NOMO-1 treated with DMSO at 0.1 percent for 48 hours (cell line): Measurements from ENCODE around the gene STEAP3.

Experiments
- DNase-seq: peaks from one replicate; lab custom pipeline; 2025; ENCODE audit not compliant: unreplicated experiment; lab: John Stamatoyannopoulos, UW

Gene STEAP3

DNA sequence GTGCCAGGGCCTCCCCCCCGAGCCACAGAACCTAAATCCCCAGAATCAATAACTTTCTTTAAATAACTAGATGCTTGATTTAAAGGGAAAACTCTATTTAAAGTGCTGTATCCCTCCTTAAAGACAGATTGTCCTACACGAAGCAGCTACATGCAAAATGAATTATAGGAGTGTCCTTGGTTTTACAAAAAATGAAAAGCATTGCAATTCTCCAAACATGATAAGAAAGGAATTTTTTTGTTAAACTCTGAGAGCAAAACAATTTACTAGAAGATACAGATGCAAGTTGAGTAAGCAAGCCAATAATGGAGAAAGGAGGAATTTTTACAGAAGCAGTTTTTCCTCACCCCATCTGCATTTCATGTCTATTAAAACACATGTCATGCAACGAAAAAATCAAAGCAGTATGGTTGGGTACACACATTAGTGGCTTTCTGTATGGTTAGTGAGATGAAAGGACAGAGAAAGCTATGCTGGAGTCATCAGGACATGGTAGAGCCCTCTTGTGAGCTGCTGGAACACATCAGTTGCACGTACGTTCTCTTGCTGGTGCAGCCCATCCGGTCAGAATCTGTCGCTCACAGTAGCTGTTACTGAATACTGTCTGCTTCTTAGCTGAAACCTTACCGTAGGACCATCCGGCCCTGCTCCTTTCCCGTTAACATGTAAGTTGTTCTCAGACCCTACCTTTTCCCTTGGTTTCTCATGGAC lies 25.9 kb upstream of the STEAP3 start:
- DNase-seq, result no peak

GRCh38 chr2:119198240-119198840 lies 25.3 kb upstream of the STEAP3 start:
- DNase-seq, result no peak

- DNase-seq, result no peak
Measured at GRCh38 chr2:119201815-119202214, 21.8 kb upstream of the STEAP3 start.

GRCh38 chr2:119202610-119203310 lies 20.9 kb upstream of the STEAP3 start:
- no peak for DNase-seq

- no peak for DNase-seq
Measured at GRCh38 chr2:119204525-119204924, 19.1 kb upstream of the STEAP3 start.

GRCh38 chr2:119205001-119205706 lies 18.5 kb upstream of the STEAP3 start:
- DNase-seq, result no peak

GRCh38 chr2:119206201-119206600 lies 17.4 kb upstream of the STEAP3 start:
- no peak for DNase-seq

DNA sequence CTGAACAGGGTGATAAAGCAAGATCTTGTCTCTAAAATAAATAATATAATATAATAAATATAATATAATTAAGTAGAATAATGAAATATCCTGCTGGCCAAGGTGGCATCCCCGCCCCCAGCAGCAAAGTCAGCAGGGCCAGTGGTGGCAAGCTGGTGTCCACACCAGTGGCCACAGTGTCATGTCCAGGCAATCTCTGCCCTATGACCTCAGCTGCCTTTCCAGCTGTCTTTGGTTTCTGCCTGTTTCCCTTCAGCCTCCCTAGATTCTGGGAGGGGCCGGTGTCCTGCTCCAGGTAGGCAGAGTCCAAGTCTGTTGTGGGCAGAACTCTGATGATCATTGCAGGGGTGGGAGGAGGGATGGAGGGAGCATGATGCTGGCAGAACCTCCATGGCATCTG lies 16.2 kb upstream of the STEAP3 start:
- DNase-seq, result no peak

GRCh38 chr2:119208791-119209203 lies 14.8 kb upstream of the STEAP3 start:
- no peak for DNase-seq

GRCh38 chr2:119212139-119212800 lies 11.4 kb upstream of the STEAP3 start:
- DNase-seq, result no peak

DNA sequence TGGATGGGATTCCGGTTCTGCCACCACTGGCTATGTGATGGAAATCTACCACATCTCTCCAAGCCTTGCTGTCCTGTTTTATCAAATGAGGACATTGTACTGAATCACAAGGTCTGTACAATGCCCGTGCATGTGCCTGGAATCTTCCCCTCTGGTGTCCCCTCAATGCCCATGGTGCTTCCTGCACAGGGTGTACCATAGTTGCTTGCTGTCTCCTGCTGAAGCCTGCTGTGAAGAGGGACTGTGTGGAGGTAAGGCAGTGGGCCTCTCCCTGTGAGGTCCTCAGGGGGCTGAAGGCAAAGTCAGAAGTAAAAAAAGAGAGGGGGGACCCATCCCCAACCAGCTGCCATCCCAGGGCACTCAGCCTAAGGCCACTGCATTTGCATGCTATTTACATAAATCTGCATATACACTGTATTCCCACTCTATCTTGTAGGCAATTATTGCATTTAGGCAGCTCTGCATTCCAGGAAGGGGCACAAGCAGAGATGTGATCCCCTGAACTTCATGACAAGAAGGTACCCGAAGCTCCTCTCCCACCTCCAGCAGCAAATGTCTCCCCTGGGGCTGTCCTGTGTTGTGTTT lies 9.1 kb upstream of the STEAP3 start:
- no peak for DNase-seq

DNA sequence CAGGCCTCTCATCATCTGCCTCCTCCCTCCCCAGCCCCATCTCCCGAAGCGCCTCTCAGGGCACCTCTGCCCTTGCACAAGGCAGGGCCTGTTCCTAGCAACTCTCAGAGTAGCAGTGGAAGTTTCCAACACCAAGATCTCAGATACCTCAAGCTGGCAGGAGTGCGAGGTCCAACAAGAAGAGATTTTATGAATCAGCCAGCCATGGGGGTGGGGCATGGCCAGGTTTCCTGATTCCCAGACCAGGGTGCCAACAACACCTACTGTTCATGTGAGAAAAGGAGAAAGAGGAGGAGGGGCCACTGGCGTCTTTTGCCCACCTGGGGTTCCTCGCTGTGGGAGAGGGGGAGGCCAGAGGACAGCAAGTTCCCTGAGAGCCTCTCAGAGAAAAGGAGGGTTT lies 6.6 kb upstream of the STEAP3 start:
- no peak for DNase-seq

DNA sequence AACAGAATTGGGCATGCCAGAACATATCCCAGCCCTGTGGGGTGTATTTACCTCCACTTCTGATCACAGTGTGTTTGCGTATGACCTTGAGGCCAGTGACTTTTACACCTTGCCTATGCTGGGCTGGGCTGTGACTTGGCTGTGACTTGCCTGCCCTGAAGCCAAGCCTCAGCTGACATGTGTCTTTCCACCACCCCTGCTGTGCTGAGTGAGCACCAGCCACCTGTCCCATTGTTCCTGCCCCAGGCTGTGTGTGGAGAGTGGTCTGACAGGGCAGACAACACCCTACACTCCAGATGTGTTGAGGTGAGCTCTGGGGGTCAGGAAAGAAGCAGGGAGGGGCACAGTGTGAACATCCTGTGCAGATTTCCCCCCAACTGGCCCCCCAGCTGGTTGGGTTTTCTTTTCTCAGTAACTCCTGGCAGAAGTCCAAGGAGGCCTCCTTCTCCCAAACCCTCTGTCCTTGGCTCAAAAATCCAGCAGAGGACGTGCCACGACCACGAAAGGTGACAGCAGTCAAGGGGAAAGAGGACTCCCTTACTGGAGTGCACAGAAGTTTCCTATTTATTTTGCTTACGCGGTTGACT lies 5.1 kb upstream of the STEAP3 start:
- DNase-seq, result no peak

- no peak for DNase-seq
Measured at GRCh38 chr2:119219873-119220272, 3.8 kb upstream of the STEAP3 start.

GRCh38 chr2:119220720-119221301 lies 2.8 kb upstream of the STEAP3 start:
- DNase-seq, result no peak

GRCh38 chr2:119221609-119222008 lies 2.0 kb upstream of the STEAP3 start:
- no peak for DNase-seq

- DNase-seq, result no peak
Measured at GRCh38 chr2:119222213-119222612, 1.4 kb upstream of the STEAP3 start.

DNA sequence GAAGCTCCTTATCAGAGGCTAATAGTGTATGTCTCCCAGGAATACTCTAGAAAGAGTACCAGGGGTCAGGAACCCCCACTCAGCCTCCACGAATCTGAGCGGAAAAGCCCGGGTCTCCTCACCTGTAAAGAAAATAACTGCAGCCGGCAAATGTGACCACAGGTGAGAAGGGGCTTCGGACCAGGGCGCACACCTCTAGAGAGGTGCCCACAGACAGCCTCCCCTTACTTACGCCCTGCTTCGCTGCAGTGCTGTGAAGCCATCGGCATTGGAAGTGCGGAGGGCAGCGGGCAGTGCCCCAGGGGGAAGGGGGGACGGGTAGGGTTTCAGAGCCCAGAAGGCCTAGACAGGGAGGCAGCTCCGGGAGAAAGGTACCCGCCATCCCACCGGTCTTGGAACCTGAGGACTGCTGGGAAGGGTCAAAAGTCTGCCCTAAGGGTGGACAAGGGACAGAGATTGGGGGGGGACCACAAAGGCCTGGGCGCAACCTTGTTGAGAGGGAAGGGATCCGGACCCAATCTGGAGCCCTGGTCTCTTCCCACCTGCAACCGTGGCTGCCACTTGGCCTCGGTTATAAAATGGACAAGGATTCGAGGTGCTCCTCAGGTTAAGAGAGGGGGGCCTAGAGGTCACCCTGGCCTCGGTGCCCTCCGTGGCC lies 642 bp upstream of the STEAP3 start:
- DNase-seq, result no peak

GRCh38 chr2:119224391-119225104 lies 914 bp downstream of the STEAP3 start:
- no peak for DNase-seq
